HepG2 (cell line): ENCODE measurements around the gene ECD. TPM values are rescaled to one million over a fixed set of nuclear protein-coding genes. Genes with fewer than 3 reads are reported as not detected.

Experiments used
- ATF2 ChIP-seq: sonication (generic); formaldehyde crosslinking; IDR thresholded peaks from 2 replicates; pipeline ENCODE4 v1.4.0; 2020; ENCODE audit warnings: missing genetic modification reagents
- ATM ChIP-seq: fragments of 450-650 bp; IDR thresholded peaks from 2 replicates; pipeline ENCODE4 v1.7.1; 2017; ENCODE audit warnings: mild to moderate bottlenecking, borderline replicate concordance
- GRHL1 ChIP-seq: sonication (generic); formaldehyde crosslinking; conservative IDR thresholded peaks from 2 replicates; pipeline ENCODE4 v1.8.0; 2022; ENCODE audit warnings: missing genetic modification reagents
- ISX ChIP-seq: sonication (generic); formaldehyde crosslinking; conservative IDR thresholded peaks from 2 replicates; pipeline ENCODE4 v1.5.0; 2020; ENCODE audit warnings: missing genetic modification reagents
- KDM3A ChIP-seq: IDR thresholded peaks from 2 replicates; pipeline ENCODE4 v1.6.1; 2018; ENCODE audit warnings: low read depth, missing compliant biosample characterization
- KMT2B ChIP-seq: IDR thresholded peaks from 2 replicates; pipeline ENCODE4 v1.6.1; 2016; ENCODE audit warnings: missing genetic modification reagents, missing compliant biosample characterization
- MBNL3 ChIP-seq: fragments of 250-450 bp; sonication (Bioruptor Pico); conservative IDR thresholded peaks from 2 replicates; pipeline ENCODE4 v1.8.0; 2022; ENCODE audit warnings: mild to moderate bottlenecking, inconsistent platforms
- NR1H2 ChIP-seq: sonication (generic); formaldehyde crosslinking; IDR thresholded peaks from 2 replicates; pipeline ENCODE4 v1.8.1; 2022; ENCODE audit warnings: low read depth, missing genetic modification reagents, borderline replicate concordance
- PAX8 ChIP-seq: sonication (generic); formaldehyde crosslinking; IDR thresholded peaks from 2 replicates; pipeline ENCODE4 v1.8.0; 2022; ENCODE audit warnings: mild to moderate bottlenecking, missing genetic modification reagents, borderline replicate concordance
- PRDM15 ChIP-seq: sonication (generic); formaldehyde crosslinking; IDR thresholded peaks from 2 replicates; pipeline ENCODE4 v1.4.0; 2020; ENCODE audit warnings: missing genetic modification reagents
- SCMH1 ChIP-seq: sonication (generic); formaldehyde crosslinking; IDR thresholded peaks from 2 replicates; pipeline ENCODE4 v1.9.0; 2021; ENCODE audit warnings: missing genetic modification reagents, mild to moderate bottlenecking, borderline replicate concordance
- SRSF9 ChIP-seq: fragments of 200-400 bp; formaldehyde crosslinking; IDR thresholded peaks from 2 replicates; pipeline ENCODE4 v1.6.1; 2018; ENCODE audit warnings: borderline replicate concordance, mild to moderate bottlenecking, low read depth, low read length; ENCODE audit not compliant: insufficient read depth, poor library complexity, severe bottlenecking
- SYNCRIP ChIP-seq: fragments of 200-400 bp; formaldehyde crosslinking; IDR thresholded peaks from 2 replicates; pipeline ENCODE4 v1.6.1; 2018; ENCODE audit warnings: mild to moderate bottlenecking, low read depth, low read length; ENCODE audit not compliant: insufficient read depth
- ZBTB1 ChIP-seq: sonication (generic); formaldehyde crosslinking; IDR thresholded peaks from 2 replicates; pipeline ENCODE4 v1.4.0; 2020; ENCODE audit warnings: missing genetic modification reagents, borderline replicate concordance
- ZFY ChIP-seq: sonication (generic); formaldehyde crosslinking; IDR thresholded peaks from 2 replicates; pipeline ENCODE4 v1.4.0; 2020; ENCODE audit warnings: missing genetic modification reagents
- ZNF143 ChIP-seq: sonication (generic); formaldehyde crosslinking; IDR thresholded peaks from 2 replicates; pipeline ENCODE4 v1.4.0; 2020; ENCODE audit warnings: missing genetic modification reagents
- ZNF224 ChIP-seq: sonication (generic); formaldehyde crosslinking; IDR thresholded peaks from 2 replicates; pipeline ENCODE4 v1.5.0; 2020; ENCODE audit warnings: mild to moderate bottlenecking, missing genetic modification reagents
- ZNF75D ChIP-seq: sonication (generic); formaldehyde crosslinking; IDR thresholded peaks from 2 replicates; pipeline ENCODE4 v1.8.1; 2023; ENCODE audit warnings: missing genetic modification reagents, mild to moderate bottlenecking, borderline replicate concordance
- polyA plus RNA-seq, 8 experiments: library from polyadenylated mRNA; depleted of rRNA in 3 of 8; stranded (reverse) in 7 of 8; unstranded in 1 of 8; fragments of >200 nt; fragmentation: Illumina TruSeq in 4 of 8; extraction: Trizol in 4 of 8; gene quantifications; 2 replicates each; pipeline versions ENCODE4 v1.2.1 to v1.2.3, GENCODE V29; 2011 to 2016; ENCODE audit warnings: low read depth in 4 of 8, missing spikeins in 1 of 8, mixed read lengths in 1 of 8; ENCODE audit not compliant: insufficient read depth in 1 of 8
- total RNA-seq, 5 experiments: library from RNA; depleted of rRNA; stranded (reverse); fragments of >200 nt; fragmentation: Illumina TruSeq; extraction: Trizol; gene quantifications; 2 replicates each; pipeline ENCODE4 v1.2.3, GENCODE V29; 2016; ENCODE audit warnings: low read depth in 1 of 5
- TF ChIP-seq, protein P1 (sequence below): sonication (generic); formaldehyde crosslinking; IDR thresholded peaks from 2 replicates; pipeline ENCODE4; 2020; ENCODE audit warnings: missing genetic modification reagents, mild to moderate bottlenecking, borderline replicate concordance

Gene ECD
- total and polyA plus RNA-seq, 2 of the 13 experiments (the other 11 are each of a cell fraction or from before 2014, with no cell fraction given) = 21.5 to 27.6 TPM

DNA sequence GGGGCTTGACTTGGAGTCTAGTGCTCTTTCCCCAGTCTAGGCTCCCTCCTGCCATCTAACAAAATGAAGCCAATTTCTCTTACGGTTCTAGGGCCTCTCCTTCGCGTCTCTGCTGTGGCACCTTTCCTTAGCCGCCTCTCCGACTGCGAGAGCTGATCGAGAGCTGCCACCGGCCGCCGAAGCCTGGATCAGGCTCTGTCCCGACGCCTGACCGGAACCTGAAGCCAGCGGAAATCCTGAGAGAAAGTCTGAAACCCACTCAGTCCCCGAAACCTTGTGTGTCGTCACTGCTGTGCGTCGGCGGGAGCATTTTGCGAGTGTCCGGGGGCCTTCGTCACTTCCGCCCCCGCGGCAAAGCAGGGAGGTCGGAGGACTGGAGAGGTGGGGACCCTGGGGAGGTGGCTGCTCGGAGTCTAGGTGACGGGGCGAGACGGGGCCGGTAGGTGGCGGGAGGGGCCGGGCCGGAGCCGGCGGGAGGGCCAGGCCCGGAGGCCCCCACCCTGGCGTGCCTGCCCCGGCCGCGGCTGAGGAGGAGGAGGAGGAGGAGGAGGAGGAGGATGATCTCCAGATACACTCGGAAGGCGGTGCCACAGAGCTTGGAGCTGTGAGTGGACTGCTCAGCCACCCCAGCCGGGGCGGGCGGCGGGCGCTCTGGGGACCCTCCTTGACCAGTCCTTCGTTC, at the start of gene ECD, which contains the start of gene FAM149B1 (continued):
- TF ChIP-seq MBNL3 (CRISPR knock-in tag) (no peak), PAX8 (0 out of 2 replicates have a peak, but pooled peaks have one; percentile 54), NR1H2 (no peak), SRSF9 (no peak), ZBTB1 (CRISPR knock-in tag) (no peak), GRHL1 (CRISPR knock-in tag) (no peak), PRDM15 (0 out of 2 replicates have a peak, but pooled peaks have one; percentile 27), ATF2 (peak; percentile 82), SYNCRIP (no peak), ISX (CRISPR knock-in tag) (no peak), KDM3A (CRISPR knock-in tag) (0 out of 2 replicates have a peak, but pooled peaks have one; percentile 48), ZNF143 (CRISPR knock-in tag) (peak; percentile 70), SCMH1 (CRISPR knock-in tag) (no peak), ZFY (CRISPR knock-in tag) (peak; percentile 79), KMT2B (CRISPR knock-in tag) (peak; percentile 98), ZNF224 (no peak), ATM (no peak), ZNF75D (CRISPR knock-in tag) (no peak)
- TF ChIP-seq, protein P1, sequence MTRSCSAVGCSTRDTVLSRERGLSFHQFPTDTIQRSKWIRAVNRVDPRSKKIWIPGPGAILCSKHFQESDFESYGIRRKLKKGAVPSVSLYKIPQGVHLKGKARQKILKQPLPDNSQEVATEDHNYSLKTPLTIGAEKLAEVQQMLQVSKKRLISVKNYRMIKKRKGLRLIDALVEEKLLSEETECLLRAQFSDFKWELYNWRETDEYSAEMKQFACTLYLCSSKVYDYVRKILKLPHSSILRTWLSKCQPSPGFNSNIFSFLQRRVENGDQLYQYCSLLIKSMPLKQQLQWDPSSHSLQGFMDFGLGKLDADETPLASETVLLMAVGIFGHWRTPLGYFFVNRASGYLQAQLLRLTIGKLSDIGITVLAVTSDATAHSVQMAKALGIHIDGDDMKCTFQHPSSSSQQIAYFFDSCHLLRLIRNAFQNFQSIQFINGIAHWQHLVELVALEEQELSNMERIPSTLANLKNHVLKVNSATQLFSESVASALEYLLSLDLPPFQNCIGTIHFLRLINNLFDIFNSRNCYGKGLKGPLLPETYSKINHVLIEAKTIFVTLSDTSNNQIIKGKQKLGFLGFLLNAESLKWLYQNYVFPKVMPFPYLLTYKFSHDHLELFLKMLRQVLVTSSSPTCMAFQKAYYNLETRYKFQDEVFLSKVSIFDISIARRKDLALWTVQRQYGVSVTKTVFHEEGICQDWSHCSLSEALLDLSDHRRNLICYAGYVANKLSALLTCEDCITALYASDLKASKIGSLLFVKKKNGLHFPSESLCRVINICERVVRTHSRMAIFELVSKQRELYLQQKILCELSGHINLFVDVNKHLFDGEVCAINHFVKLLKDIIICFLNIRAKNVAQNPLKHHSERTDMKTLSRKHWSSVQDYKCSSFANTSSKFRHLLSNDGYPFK (CRISPR knock-in tag) = peak; percentile 88; the same call in 1 of the 2 replicates
